Measurements from ENCODE around the gene AFF1.
"Not testable (repeated sequence)": the region's sequence is repeated elsewhere in the genome, so short reads cannot be mapped to it uniquely, and the experiment has no call there.

The AFF1 gene

DNA sequence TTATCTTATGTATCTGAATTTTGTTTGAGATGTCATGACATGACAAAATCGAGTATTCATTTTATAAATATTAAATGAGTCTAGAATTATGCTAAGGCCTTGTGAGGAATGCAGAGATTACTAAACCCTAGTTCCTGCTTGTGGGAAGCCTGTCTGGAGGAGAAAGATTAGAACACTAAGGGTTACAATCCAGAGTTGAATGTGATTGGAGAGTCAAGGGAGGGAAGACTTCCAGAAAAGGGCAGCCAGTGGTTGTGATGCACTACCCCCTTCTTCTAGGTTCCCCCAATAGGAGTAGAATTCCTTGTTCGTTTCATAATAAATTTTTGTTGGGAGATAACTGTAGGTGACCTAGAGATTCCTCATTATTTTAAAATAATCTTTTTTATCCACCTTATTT lies 141.1 kb downstream of the AFF1 start:
- DNase-seq (ENCODE audit: extremely low read depth in 1 of 2, low read depth in 1 of 2), result no peak

DNA sequence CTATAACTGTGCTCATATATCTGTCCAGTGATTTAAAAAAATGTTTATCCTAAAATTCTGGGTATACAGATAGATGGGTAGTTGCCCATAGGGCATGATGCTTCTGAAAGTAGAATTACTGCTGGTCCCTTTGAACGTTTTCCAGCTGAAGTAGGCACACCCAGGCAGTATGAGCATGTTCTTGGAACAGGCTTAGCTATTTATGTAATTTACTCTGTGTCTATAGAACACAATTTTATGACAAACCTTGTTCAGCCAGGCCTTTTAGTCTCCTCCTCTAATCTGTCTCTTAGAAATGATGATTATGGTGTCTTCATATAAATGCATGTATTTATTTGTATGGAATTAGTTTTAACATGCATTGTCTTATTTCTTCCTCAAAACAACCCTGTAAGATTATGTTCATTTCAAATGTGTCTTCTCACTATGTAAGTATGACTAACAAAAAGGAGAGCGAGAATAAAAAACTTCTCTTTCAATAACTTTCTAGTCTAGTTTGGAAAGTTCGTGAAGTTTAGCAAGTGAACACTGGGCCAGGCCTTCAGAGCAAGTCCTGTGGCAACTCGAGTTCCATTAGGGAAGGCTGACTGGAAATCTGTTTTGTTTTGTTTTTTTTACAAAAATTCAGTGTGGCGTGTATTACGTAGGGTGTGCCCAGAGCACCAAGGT lies 142.0 kb downstream of the AFF1 start:
- DNase-seq (ENCODE audit: extremely low read depth in 1 of 2, low read depth in 1 of 2), result no peak

DNA sequence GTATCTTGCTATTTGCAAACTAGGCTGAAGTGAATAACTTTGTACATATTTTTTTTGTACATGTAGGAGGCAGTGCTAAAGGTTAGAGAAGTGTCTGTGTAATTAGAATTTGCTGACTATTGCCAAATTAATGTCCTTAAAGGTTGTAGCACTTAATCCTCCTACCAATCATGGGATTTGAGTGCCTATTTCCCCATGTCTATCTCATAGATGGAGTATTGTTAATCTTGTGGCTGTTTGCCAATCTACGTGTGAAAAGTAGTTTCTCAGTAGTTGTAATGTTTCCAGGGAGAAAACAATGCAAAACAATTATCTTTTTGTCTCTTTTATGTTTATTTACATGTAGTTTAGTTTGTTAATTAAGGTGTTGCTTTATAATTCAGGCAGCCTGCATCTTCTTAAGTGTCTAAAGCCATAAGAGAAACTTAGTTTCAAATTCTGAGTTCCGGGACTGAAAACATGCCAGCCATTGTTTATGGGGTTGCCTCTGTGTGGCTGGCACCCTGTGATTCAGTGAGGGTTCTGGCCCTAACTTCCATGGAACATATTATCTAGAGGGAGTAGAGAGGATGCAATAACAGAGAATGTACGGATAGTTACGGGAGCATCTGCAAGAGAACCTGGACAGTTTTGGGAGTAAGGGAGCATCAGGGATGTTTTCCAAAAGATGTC lies 143.2 kb downstream of the AFF1 start:
- DNase-seq (ENCODE audit: extremely low read depth in 1 of 2, low read depth in 1 of 2), result no peak

GRCh38 chr4:87078987-87079486 lies 144.2 kb downstream of the AFF1 start:
- DNase-seq (ENCODE audit: extremely low read depth in 1 of 2, low read depth in 1 of 2), result no peak

DNA sequence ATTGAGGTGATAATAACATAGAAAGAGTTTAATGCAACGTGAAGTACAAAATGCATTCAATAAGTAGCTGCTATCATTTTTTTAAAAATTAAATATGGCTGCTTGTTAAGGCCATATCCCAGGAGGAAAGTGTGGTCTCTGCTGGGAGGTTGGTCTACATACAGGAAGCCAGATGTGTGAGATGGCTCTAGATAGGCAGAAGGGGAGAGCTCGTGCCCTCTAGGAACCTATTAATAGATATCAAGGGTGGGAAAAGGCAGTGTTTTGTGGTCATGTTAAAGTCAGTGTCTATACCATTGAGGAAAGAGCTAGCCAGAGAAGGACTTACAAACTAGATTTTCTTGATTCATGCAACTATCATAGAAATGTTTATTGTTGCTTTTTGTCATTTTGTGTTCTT lies 145.2 kb downstream of the AFF1 start:
- no peak for DNase-seq (ENCODE audit: extremely low read depth in 1 of 2, low read depth in 1 of 2)

- no peak for DNase-seq (ENCODE audit: extremely low read depth in 1 of 2, low read depth in 1 of 2)
These were observed 145.7 kb downstream of the AFF1 start for GRCh38 chr4:87080462-87080861.

DNA sequence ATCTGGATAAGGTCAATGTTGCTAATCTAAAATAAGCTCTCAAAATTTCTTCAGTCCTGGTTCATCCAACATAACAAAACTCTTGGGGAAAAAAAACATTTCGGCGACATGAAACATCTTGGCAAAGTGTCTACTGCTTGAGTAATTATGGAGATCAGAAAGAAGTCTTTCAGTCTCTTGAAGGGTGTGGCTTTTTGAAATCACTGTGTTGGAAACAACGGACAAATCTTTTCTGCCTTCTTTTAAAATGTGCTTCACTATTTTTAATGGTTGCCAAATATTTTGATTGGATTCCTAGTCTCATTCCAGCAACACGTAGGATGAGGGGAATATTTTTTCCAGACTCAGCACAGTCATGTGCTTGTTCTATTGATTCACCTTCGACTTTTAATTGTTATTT lies 147.0 kb downstream of the AFF1 start:
- no peak for DNase-seq (ENCODE audit: extremely low read depth in 1 of 2, low read depth in 1 of 2)

GRCh38 chr4:87085732-87086131 lies 150.9 kb downstream of the AFF1 start:
- DNase-seq (ENCODE audit: extremely low read depth in 1 of 2, low read depth in 1 of 2), result not testable (repeated sequence)

DNA sequence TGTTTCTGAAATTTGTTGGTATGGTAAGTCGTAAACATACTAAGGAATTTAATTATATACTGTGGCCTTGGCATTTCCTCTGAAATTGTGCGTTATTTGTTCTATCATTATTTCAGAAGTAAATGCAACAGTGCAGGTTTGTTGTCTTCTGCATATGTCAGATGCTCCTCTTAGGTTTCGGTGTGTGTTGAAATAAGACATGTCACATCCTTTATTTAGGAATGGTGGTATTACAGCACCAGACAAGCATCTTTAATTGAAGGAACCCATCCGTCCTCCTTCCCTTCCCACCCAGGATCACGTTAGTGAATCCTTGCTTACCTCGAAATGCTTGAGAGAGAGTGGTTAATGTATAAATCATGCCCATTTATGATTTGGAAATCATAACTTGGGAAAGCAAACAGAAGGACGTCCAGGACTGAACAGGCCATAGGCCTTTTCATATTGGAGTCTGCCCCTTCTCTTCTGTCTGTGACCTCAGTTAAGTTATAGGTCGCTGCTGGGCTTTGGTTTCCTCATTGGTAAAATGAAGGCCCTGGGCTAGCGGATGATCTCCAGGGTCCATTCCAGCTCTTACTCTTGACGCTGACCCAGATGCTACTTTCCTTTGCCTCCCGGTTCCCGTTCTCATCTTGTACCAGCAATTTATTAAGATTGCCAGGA lies 151.5 kb downstream of the AFF1 start:
- DNase-seq (ENCODE audit: extremely low read depth in 1 of 2, low read depth in 1 of 2), result no peak

GRCh38 chr4:87087015-87087414 lies 152.2 kb downstream of the AFF1 start:
- DNase-seq (ENCODE audit: extremely low read depth in 1 of 2, low read depth in 1 of 2), result no peak

- no peak for DNase-seq (ENCODE audit: extremely low read depth in 1 of 2, low read depth in 1 of 2)
These were observed 152.6 kb downstream of the AFF1 start for GRCh38 chr4:87087420-87087819.

DNA sequence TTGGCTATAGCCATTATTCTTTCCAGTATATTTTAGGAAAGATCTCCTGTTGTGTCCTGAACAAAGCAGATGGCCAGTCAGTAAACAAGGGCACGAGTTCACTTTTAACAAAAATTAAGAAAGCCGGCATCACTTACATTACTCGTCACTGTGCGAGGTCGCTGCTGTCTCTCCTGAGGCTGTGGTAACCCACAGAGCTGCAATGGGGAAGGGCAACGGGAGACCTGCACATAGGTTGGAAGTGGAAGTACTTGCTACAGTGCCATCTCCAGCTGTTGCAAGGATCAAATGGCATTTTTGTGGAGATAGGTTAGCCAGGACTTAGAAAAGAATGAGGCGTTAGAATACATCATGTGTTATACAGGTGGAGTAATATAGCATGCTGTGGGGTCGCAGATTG lies 153.4 kb downstream of the AFF1 start:
- no peak for DNase-seq (ENCODE audit: extremely low read depth in 1 of 2, low read depth in 1 of 2)

- DNase-seq (ENCODE audit: extremely low read depth in 1 of 2, low read depth in 1 of 2), result no peak
These were observed 154.6 kb downstream of the AFF1 start for GRCh38 chr4:87089368-87089767.

GRCh38 chr4:87090305-87090704 lies 155.5 kb downstream of the AFF1 start:
- no peak for DNase-seq (ENCODE audit: extremely low read depth in 1 of 2, low read depth in 1 of 2)

- DNase-seq (ENCODE audit: extremely low read depth in 1 of 2, low read depth in 1 of 2), result no peak
These were observed 157.8 kb downstream of the AFF1 start for GRCh38 chr4:87092389-87093141.

DNA sequence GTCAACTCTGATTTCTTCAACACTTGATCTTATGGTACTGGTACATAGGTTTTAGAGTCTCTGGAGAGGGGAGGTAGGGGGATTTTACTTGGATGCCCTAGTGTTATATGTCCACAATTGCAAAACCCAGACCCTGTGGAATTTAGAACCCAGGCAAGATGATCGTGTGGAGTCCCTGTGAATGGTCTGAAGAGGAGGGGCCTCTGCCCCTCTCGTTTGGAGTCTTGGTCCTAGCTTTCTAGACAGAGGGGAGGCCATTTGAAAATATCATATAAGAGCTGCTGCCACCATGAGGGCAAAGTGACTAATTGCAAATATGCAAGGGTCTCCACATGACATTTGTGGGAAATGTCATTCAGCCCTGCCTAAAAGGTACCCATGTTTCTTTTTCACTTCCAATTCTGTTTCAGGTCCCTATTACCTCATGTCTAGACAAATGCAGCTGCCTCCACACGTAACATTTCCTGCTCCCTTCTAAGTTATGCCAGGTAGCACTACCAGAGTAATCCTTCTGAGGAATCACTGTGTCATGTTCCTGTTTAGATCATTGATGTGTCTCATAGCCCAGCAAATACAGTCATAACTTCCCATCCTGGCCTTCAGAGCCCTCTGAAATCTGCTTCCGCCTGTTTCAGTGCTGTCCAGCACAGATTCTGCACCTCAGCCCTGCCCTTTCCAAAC lies 158.8 kb downstream of the AFF1 start:
- DNase-seq (ENCODE audit: extremely low read depth in 1 of 2, low read depth in 1 of 2), result peak in 1 of 2 donors; percentile 6

GRCh38 chr4:87097075-87097474 lies 162.3 kb downstream of the AFF1 start:
- DNase-seq (ENCODE audit: extremely low read depth in 1 of 2, low read depth in 1 of 2), result no peak

DNA sequence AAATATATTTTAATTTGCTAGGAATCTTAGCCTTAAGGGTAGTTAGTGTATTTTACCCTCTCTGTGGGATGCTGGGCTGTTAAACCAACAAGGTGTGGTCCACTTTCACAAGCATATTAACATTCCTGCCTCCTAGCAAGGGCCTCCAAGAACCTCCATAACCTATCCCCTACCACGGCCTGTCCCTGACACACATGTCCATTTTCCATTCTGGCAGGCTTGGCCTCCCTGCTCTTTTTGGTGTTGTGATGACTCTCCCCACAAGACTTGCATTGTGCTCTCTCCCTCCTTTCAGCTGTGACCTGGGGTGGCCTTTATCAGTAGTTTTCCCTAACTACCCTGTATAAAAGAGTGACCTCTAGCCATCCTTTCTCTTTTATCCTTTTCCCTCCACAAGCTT lies 165.4 kb downstream of the AFF1 start:
- no peak for DNase-seq (ENCODE audit: extremely low read depth in 1 of 2, low read depth in 1 of 2)

DNA sequence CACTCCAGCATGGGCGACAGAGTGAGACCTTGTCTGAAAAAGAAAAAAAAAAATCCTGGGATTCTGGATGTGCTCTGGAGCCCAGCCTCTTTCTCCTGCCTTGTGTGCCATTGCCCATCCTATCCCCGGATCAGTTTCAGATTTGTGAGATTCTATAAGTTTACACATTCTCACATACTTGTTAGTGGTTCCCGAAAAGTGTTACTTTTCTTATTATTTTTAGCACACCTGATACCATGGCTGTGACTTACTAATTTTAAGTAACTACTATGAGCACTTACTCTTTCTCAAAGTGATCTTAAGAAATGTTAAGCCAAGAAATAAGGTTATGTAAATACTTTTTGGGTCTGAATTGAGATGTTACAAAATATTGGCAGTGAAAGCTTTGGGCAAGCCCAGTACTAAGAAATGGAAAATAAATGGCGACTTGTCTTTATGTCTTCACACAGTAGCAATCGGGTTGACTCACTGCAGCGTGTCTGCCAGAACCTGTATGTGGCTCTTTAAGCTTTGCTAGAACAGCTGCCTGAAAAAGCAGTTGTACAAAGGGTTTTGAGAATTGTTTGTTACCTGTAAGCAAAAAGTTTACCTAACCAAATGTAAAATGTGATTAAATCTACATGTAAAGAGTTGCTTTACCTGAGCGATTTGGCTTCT lies 166.9 kb downstream of the AFF1 start:
- DNase-seq (ENCODE audit: extremely low read depth in 1 of 2, low read depth in 1 of 2), result no peak

DNA sequence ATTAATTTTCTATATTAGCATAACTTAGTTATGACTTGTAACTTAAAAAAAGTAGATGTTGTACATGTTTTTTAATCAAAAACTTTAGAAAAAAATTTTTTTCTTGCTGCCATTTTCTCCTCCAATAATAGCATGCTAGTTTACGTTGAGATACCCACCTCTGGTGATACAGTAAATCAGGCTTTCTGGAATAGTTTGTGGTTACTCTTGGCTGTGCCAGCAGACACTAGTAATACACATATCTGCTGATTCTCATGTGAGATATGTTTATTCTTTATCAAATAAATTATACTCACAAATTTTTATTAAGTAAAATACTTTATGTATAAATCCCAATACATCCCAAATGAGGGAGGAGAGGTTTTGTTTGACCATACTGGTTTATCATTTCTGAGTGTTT lies 168.3 kb downstream of the AFF1 start:
- DNase-seq (ENCODE audit: extremely low read depth in 1 of 2, low read depth in 1 of 2), result no peak

All from activated CD8-positive, alpha-beta memory T cell treated with anti-CD3 and anti-CD28 coated beads for 1 hour (primary cell).